Kidney (tissue), 14 donors: Measurements from ENCODE around the gene ARHGAP28. TPM values are rescaled to one million over a fixed set of nuclear protein-coding genes. Genes with fewer than 3 reads are reported as not detected.

Experiments used
- DNase-seq, 5 donors: peaks; one replicate each; pipeline ENCODE4 v3.0.0-alpha.2; 2013 to 2020
- FAIRE-seq: peaks from 2 replicates; lab custom pipeline; 2012; peaks lifted over from hg19 to GRCh38; lab: Jason Lieb, UNC
- H3K27ac ChIP-seq, 2 donors: one replicate each; pipeline ENCODE4 v1.7.0; 2013; ENCODE audit warnings: low read depth in 2 of 2, low read length in 2 of 2, inconsistent platforms in 1 of 2
- H3K27me3 ChIP-seq: one replicate; pipeline ENCODE4 v1.7.1; 2013; ENCODE audit warnings: low read length, inconsistent platforms; ENCODE audit not compliant: control insufficient read depth, insufficient read depth
- H3K36me3 ChIP-seq, 3 donors: one replicate each; pipeline versions ENCODE4 v1.7.0 to v1.7.1; 2013; ENCODE audit warnings: low read length in 3 of 3, control low read depth in 1 of 3, inconsistent platforms in 1 of 3; ENCODE audit not compliant: insufficient read depth in 3 of 3, control insufficient read depth in 2 of 3
- H3K4me1 ChIP-seq, 3 donors: one replicate each; pipeline versions ENCODE4 v1.7.0 to v1.7.1; 2013; ENCODE audit warnings: low read length in 3 of 3, inconsistent platforms in 1 of 3, low read depth in 1 of 3; ENCODE audit not compliant: control insufficient read depth in 2 of 3, insufficient read depth in 2 of 3
- H3K4me3 ChIP-seq, 3 donors: one replicate each; pipeline versions ENCODE4 v1.7.0 to v1.8.1; 2013; ENCODE audit warnings: low read length in 3 of 3, control low read depth in 1 of 3, inconsistent platforms in 1 of 3
- H3K9ac ChIP-seq, 3 donors: one replicate each; pipeline versions ENCODE4 v1.7.0 to v1.7.1; 2013; ENCODE audit warnings: low read length in 3 of 3, control low read depth in 1 of 3, inconsistent platforms in 1 of 3
- H3K9me3 ChIP-seq, 3 donors: one replicate each; pipeline versions ENCODE4 v1.7.0 to v1.7.1; 2013; ENCODE audit warnings: low read length in 3 of 3, control low read depth in 1 of 3, inconsistent platforms in 1 of 3; ENCODE audit not compliant: control insufficient read depth in 2 of 3, insufficient read depth in 1 of 3
- intact Hi-C: fragments of 100-400 bp; cut with DNase I; formaldehyde crosslinking; loops from one replicate; pipeline ENCODE4 v1.11.1; 2022
- polyA plus RNA-seq: library from polyadenylated mRNA; stranded (reverse); fragments of 350-450 nt; fragmentation: Illumina TruSeq; extraction: RNeasy Lipid Tissue Mini Kit (QIAGEN cat#74804); gene quantifications from one replicate; pipeline ENCODE4 v1.2.3, GENCODE V29; 2014; ENCODE audit warnings: low read depth, low replicate concordance; ENCODE audit not compliant: insufficient read depth
- total RNA-seq: library from RNA; stranded (reverse); fragmentation: NEBNext Ultra II Directional; extraction: Animal tissue kit (Norgen Biotek cat#: 25700); gene quantifications from one replicate; pipeline ENCODE4 v1.2.1, GENCODE V29; 2021
- TF ChIP-seq, protein P1 (sequence below): IDR thresholded peaks from 3 replicates; pipeline ENCODE4 v1.5.1; 2012; ENCODE audit warnings: mild to moderate bottlenecking, moderate library complexity, borderline replicate concordance; ENCODE audit not compliant: insufficient read depth; ENCODE audit errors: extremely low read depth
- donor health status: control.
- donor health status: control.
- donor health status: control.
- donor health status: control.
- donor health status: control.
- donor health status: DM: yes; HTN: yes; CAD: no.
- donor health status: Normal renal cell carcinoma (clear cell type).

ARHGAP28 gene
- total and polyA plus RNA-seq, 2 donors from 2014 or later = 4.6 TPM

DNA sequence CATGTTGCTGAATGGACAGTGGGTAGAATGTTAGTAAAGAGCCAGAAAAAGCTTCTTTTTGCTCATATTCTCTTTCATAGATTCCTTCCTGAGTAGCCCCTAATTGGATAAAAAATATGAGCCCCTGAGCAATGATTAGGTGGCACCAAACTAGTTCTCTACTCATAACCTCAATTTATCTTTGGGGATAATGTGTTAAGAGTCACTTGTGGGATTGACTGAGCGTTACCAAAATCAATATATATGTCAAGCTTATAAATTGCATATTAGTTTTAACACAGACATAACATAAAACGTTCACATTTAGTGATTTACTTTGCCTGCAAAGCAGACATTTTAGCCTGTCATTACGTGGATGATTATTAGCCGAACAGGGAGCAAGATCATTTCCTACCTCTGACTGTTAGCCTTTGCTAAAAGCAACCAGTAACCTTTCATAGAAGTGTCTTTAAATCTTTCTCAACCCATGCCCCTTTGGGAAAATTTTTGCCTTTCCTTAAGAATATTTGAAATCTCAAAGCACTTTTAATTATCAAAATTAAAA lies 85.4 kb downstream of the ARHGAP28 start:
- no peaks in the 10 kb centered on the region for H3K4me1 ChIP-seq
- no peak overlapping the region for H3K9ac ChIP-seq
- H3K36me3 ChIP-seq = no peaks in the 10 kb centered on the region
- H3K27me3 ChIP-seq = no peaks in the 10 kb centered on the region
- no peak for DNase-seq
- H3K9me3 ChIP-seq = no peaks in the 10 kb centered on the region
- no peak overlapping the region for H3K4me3 ChIP-seq
- TF ChIP-seq, protein P1, sequence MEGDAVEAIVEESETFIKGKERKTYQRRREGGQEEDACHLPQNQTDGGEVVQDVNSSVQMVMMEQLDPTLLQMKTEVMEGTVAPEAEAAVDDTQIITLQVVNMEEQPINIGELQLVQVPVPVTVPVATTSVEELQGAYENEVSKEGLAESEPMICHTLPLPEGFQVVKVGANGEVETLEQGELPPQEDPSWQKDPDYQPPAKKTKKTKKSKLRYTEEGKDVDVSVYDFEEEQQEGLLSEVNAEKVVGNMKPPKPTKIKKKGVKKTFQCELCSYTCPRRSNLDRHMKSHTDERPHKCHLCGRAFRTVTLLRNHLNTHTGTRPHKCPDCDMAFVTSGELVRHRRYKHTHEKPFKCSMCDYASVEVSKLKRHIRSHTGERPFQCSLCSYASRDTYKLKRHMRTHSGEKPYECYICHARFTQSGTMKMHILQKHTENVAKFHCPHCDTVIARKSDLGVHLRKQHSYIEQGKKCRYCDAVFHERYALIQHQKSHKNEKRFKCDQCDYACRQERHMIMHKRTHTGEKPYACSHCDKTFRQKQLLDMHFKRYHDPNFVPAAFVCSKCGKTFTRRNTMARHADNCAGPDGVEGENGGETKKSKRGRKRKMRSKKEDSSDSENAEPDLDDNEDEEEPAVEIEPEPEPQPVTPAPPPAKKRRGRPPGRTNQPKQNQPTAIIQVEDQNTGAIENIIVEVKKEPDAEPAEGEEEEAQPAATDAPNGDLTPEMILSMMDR = no peak
- intact Hi-C loops = no loop called here
- FAIRE-seq = no peak
- H3K27ac ChIP-seq = no peak overlapping the region

- Histone ChIP-seq H3K27me3 (no peaks in the 10 kb centered on the region), H3K9me3 (no peaks in the 10 kb centered on the region)
- intact Hi-C loops = no loop called here
Observed at GRCh38 chr18:6816154-6816553, 86.6 kb downstream of the ARHGAP28 start.

GRCh38 chr18:6819332-6819731 lies 89.8 kb downstream of the ARHGAP28 start:
- FAIRE-seq = no peak
- intact Hi-C loops = no loop called here
- Histone ChIP-seq H3K36me3 (no peaks in the 10 kb centered on the region), H3K4me1 (no peaks in the 10 kb centered on the region), H3K9me3 (no peaks in the 10 kb centered on the region), H3K9ac (no peak overlapping the region), H3K27me3 (no peaks in the 10 kb centered on the region), H3K4me3 (no peak overlapping the region), H3K27ac (no peak overlapping the region)
- DNase-seq = no peak
- TF ChIP-seq, protein P1 = no peak

More at GRCh38 chr18:6816154-6816553, 86.6 kb downstream of the ARHGAP28 start:
- no peak overlapping the region for H3K4me3 ChIP-seq
- DNase-seq (no peak), FAIRE-seq (no peak)
- TF ChIP-seq, protein P1 = no peak
- H3K36me3 ChIP-seq = no peaks in the 10 kb centered on the region
- no peak overlapping the region for H3K27ac ChIP-seq
- H3K4me1 ChIP-seq = no peaks in the 10 kb centered on the region
- H3K9ac ChIP-seq = no peak overlapping the region

DNA sequence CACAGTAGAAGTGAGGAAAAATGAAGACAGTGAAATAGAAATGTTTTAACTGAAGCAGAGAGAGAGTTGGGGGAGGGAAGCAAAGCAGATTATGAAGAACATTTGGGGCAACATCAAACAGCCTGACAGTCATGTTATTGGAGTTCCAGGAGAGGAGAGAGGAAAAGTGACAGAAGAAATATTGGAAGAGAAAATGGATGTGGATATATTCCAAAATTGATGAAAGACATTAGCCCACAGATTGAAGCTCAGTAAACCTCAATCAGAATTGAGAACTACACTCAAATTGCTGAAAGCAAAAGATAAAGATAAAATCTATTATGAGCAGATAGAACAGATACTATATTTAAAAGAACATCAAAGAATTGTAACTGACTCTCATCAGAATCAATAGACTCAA lies 90.8 kb downstream of the ARHGAP28 start:
- intact Hi-C loops = no loop called here
- TF ChIP-seq, protein P1 = no peak
- H3K27ac ChIP-seq = no peak overlapping the region
- no peaks in the 10 kb centered on the region for H3K27me3 ChIP-seq
- H3K36me3 ChIP-seq = peaks cover 0 to 3% (median 0%) of the 10 kb centered on the region in 3 donors
- no peak overlapping the region for H3K9ac ChIP-seq
- FAIRE-seq = no peak
- H3K4me1 ChIP-seq = no peaks in the 10 kb centered on the region
- no peak overlapping the region for H3K4me3 ChIP-seq
- no peaks in the 10 kb centered on the region for H3K9me3 ChIP-seq
- DNase-seq = no peak
